Endodermal cell (in vitro differentiated cells): Measurements from ENCODE around the gene HORMAD1. TPM values are rescaled to one million over a fixed set of nuclear protein-coding genes. Genes with fewer than 3 reads are reported as not detected.

ENCODE experiments used
- DNase-seq: peaks from one replicate; pipeline ENCODE4 v3.0.0-alpha.2; 2017
- H3K27ac ChIP-seq: 2 replicates; pipeline ENCODE4 v1.5.1; 2013; ENCODE audit warnings: mild to moderate bottlenecking, low read depth, low read length, moderate library complexity
- H3K27me3 ChIP-seq: 2 replicates; pipeline ENCODE4 v1.6.1; 2013; ENCODE audit warnings: mild to moderate bottlenecking, low read length, moderate library complexity; ENCODE audit not compliant: insufficient read depth, control insufficient read depth, poor library complexity, severe bottlenecking
- H3K36me3 ChIP-seq: 2 replicates; pipeline ENCODE4 v1.7.0; 2013; ENCODE audit warnings: mild to moderate bottlenecking, low read length, moderate library complexity; ENCODE audit not compliant: control insufficient read depth, insufficient read depth
- H3K4me1 ChIP-seq: one replicate; pipeline ENCODE4 v1.7.0; 2013; ENCODE audit warnings: low read length; ENCODE audit not compliant: control insufficient read depth, insufficient read depth
- H3K4me3 ChIP-seq: 2 replicates; pipeline ENCODE4 v1.5.1; 2013; ENCODE audit warnings: mild to moderate bottlenecking, low read length, moderate library complexity
- H3K9ac ChIP-seq: 2 replicates; pipeline ENCODE4 v1.6.1; 2013; ENCODE audit warnings: mild to moderate bottlenecking, low read length, moderate library complexity; ENCODE audit not compliant: poor library complexity, severe bottlenecking; ENCODE audit errors: extremely low read depth
- H3K9me3 ChIP-seq: 2 replicates; pipeline ENCODE4 v1.6.1; 2013; ENCODE audit warnings: mild to moderate bottlenecking, low read length, moderate library complexity; ENCODE audit not compliant: control insufficient read depth
- H3K27ac Mint-ChIP-seq: 2 replicates; pipeline ENCODE4 v1.8.0; 2020; ENCODE audit warnings: mixed read lengths
- H3K27me3 Mint-ChIP-seq: 2 replicates; pipeline ENCODE4 v1.8.0; 2021; ENCODE audit warnings: mild to moderate bottlenecking, mixed read lengths; ENCODE audit not compliant: insufficient read depth
- H3K36me3 Mint-ChIP-seq: 2 replicates; pipeline ENCODE4 v1.8.0; 2020; ENCODE audit warnings: low read depth, mixed read lengths
- H3K4me1 Mint-ChIP-seq: 2 replicates; pipeline ENCODE4 v1.8.0; 2020; ENCODE audit warnings: mixed read lengths
- H3K4me3 Mint-ChIP-seq: 2 replicates; pipeline ENCODE4 v1.8.0; 2020; ENCODE audit warnings: mild to moderate bottlenecking, moderate library complexity, mixed read lengths
- H3K9me3 Mint-ChIP-seq: 2 replicates; pipeline ENCODE4 v1.8.0; 2020; ENCODE audit warnings: mild to moderate bottlenecking, mixed read lengths
- WGBS, 2 experiments: methylation state at CpG; one replicate each; pipeline versions ENCODE4 v1.1.5 to v1.1.7; 2013; ENCODE audit warnings: missing lambda C conversion rate in 2 of 2, mixed read lengths in 1 of 2; ENCODE audit not compliant: insufficient coverage in 1 of 2, insufficient read length in 1 of 2; 5-methylcytosine and 5-hydroxymethylcytosine counted together
- total RNA-seq, 2 donors: library from RNA; stranded (reverse); fragmentation: NEBNext Ultra II Directional in 1 of 2; extraction: Animal tissue kit (Norgen Biotek cat#: 25700) in 1 of 2; gene quantifications; 2 replicates in 1 of 2; 3 replicates in 1 of 2; pipeline ENCODE4 v1.2.1, GENCODE V29; 2021
- TF ChIP-seq, protein P1 (sequence below): fragments of 200-600 bp; sonication (generic); conservative IDR thresholded peaks from 2 replicates; pipeline ENCODE4 v1.5.0; 2021; ENCODE audit warnings: antibody characterized with exemption, mild to moderate bottlenecking

The HORMAD1 gene
- total RNA-seq, 2 donors from 2014 or later, result not detected

DNA sequence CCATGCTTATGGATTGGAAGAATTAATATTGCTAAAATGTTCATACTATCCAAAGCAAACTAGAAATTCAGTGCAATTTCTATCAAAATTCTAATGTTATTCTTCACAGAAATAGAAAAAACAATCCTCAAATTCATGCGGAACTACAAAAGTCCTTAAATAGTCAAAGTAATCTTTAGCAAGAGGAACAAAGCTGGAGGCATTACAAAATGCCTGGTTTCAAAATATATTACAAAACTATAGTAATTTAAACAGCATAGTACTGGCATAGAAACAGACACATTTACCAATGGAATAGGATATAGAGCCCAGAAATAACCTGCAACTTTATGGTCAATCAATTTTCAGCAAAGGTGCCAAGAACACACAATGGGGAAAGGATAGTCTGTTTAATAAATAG lies 41.1 kb upstream of the HORMAD1 start:
- Histone ChIP-seq H3K27me3 (no peaks in the 10 kb centered on the region), H3K4me3 (no peak overlapping the region), H3K4me1 (no peaks in the 10 kb centered on the region), H3K9me3 (peaks cover 12% of the 10 kb centered on the region), H3K36me3 (no peaks in the 10 kb centered on the region), H3K27ac (no peak overlapping the region), H3K9ac (no peak overlapping the region)
- 100% methylated on average over 1 of the region's 1 CpG; no CpG with 5 or more reads in 1 of the 2 experiments for WGBS, 2 experiments
- Mint-ChIP-seq H3K9me3 (peaks cover 9% of the 10 kb centered on the region), H3K36me3 (peaks cover 3% of the 10 kb centered on the region), H3K27ac (no peak overlapping the region), H3K4me1 (peaks cover 2% of the 10 kb centered on the region), H3K4me3 (no peak overlapping the region), H3K27me3 (no peaks in the 10 kb centered on the region)
- no peak for DNase-seq
- TF ChIP-seq, protein P1, sequence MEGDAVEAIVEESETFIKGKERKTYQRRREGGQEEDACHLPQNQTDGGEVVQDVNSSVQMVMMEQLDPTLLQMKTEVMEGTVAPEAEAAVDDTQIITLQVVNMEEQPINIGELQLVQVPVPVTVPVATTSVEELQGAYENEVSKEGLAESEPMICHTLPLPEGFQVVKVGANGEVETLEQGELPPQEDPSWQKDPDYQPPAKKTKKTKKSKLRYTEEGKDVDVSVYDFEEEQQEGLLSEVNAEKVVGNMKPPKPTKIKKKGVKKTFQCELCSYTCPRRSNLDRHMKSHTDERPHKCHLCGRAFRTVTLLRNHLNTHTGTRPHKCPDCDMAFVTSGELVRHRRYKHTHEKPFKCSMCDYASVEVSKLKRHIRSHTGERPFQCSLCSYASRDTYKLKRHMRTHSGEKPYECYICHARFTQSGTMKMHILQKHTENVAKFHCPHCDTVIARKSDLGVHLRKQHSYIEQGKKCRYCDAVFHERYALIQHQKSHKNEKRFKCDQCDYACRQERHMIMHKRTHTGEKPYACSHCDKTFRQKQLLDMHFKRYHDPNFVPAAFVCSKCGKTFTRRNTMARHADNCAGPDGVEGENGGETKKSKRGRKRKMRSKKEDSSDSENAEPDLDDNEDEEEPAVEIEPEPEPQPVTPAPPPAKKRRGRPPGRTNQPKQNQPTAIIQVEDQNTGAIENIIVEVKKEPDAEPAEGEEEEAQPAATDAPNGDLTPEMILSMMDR, result no peak

DNA sequence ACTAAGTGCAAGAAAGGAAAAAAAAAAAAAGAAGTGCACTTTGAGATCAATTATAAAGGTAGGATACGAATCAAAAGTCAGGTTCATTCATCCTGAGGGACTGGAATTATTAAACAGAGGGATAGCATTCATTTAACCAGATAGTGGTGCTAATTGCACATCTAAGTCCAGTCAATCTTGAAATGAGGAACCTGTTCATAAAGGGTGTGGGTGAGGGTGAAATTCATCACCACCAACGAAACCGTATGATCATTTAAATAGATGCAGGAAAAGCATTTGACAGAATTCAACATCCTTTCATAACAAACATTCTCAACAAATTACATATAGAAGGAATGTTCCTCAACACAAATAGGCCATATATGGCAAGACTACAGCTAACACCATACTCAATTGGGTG lies 39.3 kb upstream of the HORMAD1 start:
- TF ChIP-seq, protein P1, result no peak
- H3K9me3 ChIP-seq, result peaks cover 12% of the 10 kb centered on the region
- H3K4me3 Mint-ChIP-seq, result no peak overlapping the region
- H3K36me3 Mint-ChIP-seq, result peaks cover 3% of the 10 kb centered on the region
- peaks cover 9% of the 10 kb centered on the region for H3K9me3 Mint-ChIP-seq
- no peaks in the 10 kb centered on the region for H3K36me3 ChIP-seq
- no peaks in the 10 kb centered on the region for H3K27me3 ChIP-seq
- H3K9ac ChIP-seq, result no peak overlapping the region
- no peaks in the 10 kb centered on the region for H3K27me3 Mint-ChIP-seq
- H3K4me1 Mint-ChIP-seq, result no peaks in the 10 kb centered on the region
- no peak overlapping the region for H3K27ac Mint-ChIP-seq
- no peaks in the 10 kb centered on the region for H3K4me1 ChIP-seq
- no peak overlapping the region for H3K27ac ChIP-seq
- no peak for DNase-seq
- no peak overlapping the region for H3K4me3 ChIP-seq
- 89 to 95% methylated on average over 1 to 3 of the region's 3 CpGs for WGBS, 2 experiments

DNA sequence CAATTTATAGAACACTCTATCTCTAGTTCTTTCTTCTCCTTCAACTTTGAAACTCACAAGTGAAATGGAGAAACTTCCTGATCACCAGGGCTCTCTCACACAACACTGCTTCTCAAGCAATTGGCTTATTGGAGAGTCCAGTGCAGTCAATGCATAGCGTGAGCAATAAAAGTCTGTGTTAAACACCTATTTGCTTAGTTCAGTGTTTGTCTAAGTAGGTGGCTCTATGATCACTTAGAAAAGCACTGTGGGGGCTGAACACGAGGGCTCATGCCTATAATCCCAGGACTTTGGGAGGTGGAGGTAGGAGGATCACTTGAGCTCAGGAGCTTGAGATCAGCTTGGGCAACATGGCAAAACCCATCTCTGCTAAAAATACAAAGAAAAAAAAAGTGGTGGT lies 32.7 kb upstream of the HORMAD1 start:
- H3K27ac Mint-ChIP-seq, result no peak overlapping the region

More for the DNA sequence above, 32.7 kb upstream of the HORMAD1 start:
- Histone ChIP-seq H3K9me3 (no peaks in the 10 kb centered on the region), H3K27me3 (no peaks in the 10 kb centered on the region), H3K4me1 (peaks cover 5% of the 10 kb centered on the region), H3K27ac (no peak overlapping the region), H3K9ac (no peak overlapping the region), H3K4me3 (no peak overlapping the region), H3K36me3 (no peaks in the 10 kb centered on the region)
- no peak for DNase-seq
- 29 to 68% methylated on average over 1 to 2 of the region's 2 CpGs for WGBS, 2 experiments
- Mint-ChIP-seq H3K4me1 (peaks cover 4% of the 10 kb centered on the region), H3K9me3 (no peaks in the 10 kb centered on the region), H3K4me3 (no peak overlapping the region), H3K36me3 (no peaks in the 10 kb centered on the region), H3K27me3 (no peaks in the 10 kb centered on the region)
- TF ChIP-seq, protein P1, result no peak
